Neural cell (in vitro differentiated cells): ENCODE data around the gene ETV7.

ENCODE experiments used
- EP300 ChIP-seq: fragments of 450-650 bp; conservative IDR thresholded peaks from 2 replicates; pipeline ENCODE4 v1.6.1; 2014; ENCODE audit warnings: antibody characterized with exemption, mild to moderate bottlenecking, moderate library complexity; ENCODE audit not compliant: poor library complexity, severe bottlenecking
- EZH2 ChIP-seq: fragments of 200-600, 300-800 bp; shearing (Covaris generic), sonication (generic); IDR thresholded peaks from 2 replicates; pipeline ENCODE4 v1.6.1; 2014; ENCODE audit warnings: antibody characterized with exemption, low read length, borderline replicate concordance, mild to moderate bottlenecking; ENCODE audit not compliant: insufficient read depth, poor library complexity, severe bottlenecking
- POLR2AphosphoS5 ChIP-seq: IDR thresholded peaks from 2 replicates; pipeline ENCODE4 v1.6.1; 2012
- SMC3 ChIP-seq: fragments of 450-650 bp; conservative IDR thresholded peaks from 2 replicates; pipeline ENCODE4 v1.6.1; 2014; ENCODE audit warnings: antibody characterized with exemption, mild to moderate bottlenecking, moderate library complexity; ENCODE audit not compliant: poor library complexity
- TF ChIP-seq, protein P1 (sequence below): fragments of 450-650 bp; IDR thresholded peaks from 2 replicates; pipeline ENCODE4 v1.5.1; 2014; ENCODE audit warnings: antibody characterized with exemption, mild to moderate bottlenecking, moderate library complexity; ENCODE audit not compliant: poor library complexity, severe bottlenecking

DNA sequence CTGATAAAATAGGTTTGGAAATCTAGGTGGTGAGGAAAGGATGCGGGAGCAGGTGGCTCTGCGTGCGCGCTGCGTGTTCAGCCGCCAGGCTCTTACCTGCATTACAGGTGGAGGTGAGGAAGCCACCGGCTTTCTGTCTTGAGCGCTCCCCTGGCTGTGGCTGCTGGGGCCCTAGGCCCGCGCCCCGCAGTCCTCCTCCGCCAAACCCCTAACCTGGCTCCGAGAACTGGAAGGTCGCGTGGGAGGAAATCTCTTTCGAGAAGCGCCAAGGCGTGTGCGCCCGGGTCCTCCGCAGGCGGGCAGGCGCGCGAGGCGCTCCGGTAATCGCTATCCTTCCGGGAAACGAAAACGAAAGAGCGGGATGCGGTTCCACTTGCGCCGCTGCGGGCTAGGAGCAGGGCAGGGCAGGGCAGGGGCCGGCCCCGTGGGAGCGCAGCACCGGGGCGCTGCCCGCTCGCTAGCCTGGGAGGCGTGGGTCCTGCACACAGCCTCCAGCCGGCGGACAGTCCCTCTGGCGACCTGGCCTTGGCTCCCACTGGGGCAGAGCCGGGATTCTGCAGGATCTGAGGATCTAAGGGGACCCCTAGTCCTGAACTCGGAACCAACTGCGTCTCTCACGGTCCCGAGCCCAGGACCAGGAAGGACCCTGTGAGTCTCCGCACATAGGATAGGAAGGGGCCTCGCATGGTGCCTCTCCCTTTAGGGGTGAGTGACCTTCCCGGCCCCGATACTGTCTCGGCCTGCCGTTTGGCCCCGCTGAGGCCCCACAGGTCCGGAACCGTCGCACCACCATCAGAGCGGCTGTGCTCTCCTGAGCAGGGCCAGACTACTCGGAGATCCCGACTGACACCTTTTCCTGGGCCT, at the start of gene ETV7:
- TF ChIP-seq EP300 (no peak), EZH2 (no peak), SMC3 (no peak), POLR2AphosphoS5 (peak; percentile 17)
- TF ChIP-seq, protein P1, sequence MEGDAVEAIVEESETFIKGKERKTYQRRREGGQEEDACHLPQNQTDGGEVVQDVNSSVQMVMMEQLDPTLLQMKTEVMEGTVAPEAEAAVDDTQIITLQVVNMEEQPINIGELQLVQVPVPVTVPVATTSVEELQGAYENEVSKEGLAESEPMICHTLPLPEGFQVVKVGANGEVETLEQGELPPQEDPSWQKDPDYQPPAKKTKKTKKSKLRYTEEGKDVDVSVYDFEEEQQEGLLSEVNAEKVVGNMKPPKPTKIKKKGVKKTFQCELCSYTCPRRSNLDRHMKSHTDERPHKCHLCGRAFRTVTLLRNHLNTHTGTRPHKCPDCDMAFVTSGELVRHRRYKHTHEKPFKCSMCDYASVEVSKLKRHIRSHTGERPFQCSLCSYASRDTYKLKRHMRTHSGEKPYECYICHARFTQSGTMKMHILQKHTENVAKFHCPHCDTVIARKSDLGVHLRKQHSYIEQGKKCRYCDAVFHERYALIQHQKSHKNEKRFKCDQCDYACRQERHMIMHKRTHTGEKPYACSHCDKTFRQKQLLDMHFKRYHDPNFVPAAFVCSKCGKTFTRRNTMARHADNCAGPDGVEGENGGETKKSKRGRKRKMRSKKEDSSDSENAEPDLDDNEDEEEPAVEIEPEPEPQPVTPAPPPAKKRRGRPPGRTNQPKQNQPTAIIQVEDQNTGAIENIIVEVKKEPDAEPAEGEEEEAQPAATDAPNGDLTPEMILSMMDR = no peak
